Stimulated activated CD4-positive, alpha-beta T cell treated with anti-CD3 and anti-CD28 coated beads, Interleukin-4, amount 100 ng/mL, for 4 hours (primary cell): Measurements from ENCODE around the gene GINS3.
"Not testable (repeated sequence)": the region's sequence is repeated elsewhere in the genome, so short reads cannot be mapped to it uniquely, and the experiment has no call there.

Source experiments
- DNase-seq, 2 experiments: peaks; one replicate each; pipeline ENCODE4 v3.0.0-alpha.2; 2020

The GINS3 gene

DNA sequence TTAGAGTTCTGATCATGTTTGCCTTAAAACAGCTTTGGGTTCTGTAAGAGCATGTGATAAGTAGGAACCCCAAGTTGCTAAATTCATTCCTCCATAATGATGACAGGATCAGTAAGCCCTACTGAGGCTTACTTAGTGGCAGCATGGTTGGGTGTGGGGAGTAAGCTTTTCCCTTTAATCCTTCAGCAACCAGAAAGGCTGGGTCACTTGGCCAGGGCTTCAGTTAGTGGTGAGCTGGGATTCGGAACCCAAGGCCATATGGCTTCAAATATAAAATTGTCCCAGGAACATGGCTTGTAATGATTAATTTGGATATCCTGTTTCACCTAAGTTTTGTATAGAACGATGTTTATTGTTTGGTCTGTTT, 850 bp downstream of the GINS3 start:
- DNase-seq: no peak

DNA sequence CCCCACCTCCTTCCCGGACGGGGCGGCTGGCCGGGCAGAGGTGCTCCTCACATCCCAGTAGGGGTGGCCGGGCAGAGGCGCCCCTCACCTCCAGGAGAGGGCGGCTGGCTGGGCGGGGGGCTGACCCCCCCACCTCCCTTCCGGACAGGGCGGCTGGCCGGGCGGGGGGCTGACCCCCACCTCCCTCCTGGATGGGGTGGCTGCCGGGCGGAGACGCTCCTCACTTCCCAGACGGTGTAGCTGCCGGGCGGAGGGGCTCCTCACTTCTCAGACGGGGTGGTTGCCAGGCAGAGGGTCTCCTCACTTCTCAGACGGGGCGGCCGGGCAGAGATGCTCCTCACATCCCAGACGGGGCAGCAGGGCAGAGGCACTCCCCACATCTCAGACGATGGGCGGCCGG, 4.6 kb downstream of the GINS3 start:
- DNase-seq: not testable (repeated sequence)

DNA sequence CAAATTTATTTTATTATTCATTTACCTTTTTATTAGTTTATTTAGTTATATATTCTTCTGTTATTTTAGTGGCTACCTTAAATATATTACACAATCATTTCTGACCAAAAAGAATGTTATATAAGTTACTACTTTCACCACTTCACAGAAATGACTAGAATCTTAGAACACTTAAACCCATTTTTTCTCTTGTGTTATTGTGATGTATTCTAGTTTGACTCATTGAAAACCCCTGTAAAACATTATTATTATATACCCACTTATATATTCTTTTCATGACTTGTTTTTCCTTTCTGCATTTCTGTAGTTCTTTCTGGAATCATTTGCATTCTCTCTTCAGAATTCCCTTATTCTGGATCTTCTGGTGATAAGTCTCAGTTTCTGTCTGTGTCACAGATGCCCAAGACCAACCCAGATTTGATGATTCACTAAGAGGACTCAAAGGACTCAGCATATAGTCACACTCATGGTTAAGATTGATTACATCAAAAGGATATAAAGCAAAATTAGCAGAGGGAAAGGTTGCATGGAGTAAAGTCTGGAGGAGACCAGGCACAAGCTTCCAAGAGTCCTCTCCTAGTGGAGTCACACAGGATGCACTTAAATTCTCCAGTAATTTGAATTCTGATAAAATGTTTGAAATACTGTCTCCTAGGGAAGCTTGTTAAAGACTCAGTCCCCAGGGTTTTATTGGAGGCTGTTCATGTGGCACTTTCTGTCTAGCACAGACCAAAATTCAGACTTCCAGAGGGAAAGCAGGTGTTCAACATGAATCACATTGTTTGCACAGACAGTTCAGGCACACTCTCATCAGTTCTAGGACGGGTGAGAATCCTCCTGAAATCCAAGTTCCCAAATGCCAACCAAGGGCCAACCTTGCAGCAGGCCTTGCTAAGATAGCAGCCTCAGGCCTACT, 7.7 kb downstream of the GINS3 start:
- no peak for DNase-seq

DNA sequence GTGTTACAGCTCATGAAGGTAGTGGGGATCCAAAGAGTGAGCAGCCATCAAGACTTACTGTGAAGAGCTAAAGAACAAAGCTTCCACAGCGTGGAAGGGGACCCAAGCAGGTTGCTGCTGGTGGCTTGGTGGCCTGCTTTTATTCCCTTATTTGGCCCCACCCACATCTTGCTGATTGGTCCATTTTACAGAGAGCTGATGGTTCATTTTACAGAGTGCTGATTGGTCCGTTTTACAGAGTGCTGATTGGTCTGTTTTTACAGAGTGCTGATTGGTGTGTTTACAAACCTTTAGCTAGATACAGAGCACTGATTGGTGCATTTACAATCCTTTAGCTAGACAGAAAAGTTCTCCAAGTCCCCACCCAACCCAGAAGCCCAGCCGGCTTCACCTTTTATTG, 9.0 kb downstream of the GINS3 start:
- DNase-seq: not testable (repeated sequence)

DNA sequence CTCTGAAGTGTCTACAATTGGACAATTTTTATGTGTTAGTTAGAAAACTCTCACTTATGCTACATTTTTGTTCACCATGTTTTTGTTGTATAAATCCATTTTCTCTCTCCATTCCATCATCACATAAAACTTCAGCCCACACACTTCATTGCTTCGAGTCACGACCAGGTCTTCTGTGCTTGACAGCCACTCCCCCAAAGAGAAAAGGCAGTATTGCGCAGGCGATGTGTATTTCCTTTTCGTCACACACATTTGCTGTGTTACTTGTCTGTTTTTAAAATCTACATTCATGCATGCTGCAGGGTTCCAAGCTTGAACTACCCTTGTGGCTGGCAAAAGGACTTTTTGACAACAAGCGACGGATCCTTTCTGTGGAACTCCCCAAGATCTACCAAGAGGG, 10.5 kb downstream of the GINS3 start:
- no peak for DNase-seq

DNA sequence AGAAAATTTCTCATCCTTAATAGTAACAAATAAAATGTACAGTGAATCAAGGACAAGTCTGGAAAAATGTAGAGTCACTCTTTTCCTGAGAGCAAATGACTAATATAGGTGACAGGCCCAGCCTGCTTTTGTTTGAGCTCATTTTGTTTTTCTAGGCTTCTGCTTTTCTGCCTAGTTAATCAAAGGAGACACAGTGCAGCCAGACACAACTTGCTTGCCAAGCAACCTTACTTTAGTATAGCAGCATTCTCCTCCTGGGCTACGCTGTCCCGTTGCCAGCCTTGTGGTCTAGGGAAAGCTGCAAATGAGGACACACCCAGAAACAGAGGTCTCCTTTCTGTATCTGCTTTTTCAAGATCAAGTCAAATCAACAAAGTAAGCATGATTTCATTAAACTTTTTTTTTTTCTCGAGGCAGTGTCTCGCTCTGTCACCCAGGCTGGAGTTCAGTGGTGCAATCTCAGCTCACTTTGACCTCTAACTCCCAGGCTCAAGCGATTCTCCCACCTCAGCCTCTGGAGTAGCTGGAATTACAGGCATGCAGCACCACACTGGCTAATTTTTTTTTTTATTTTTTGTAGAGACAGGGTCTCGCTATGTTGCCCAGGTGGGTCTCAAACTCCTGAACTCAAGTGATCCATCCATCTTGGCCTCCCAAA, 17.2 kb downstream of the GINS3 start:
- DNase-seq: no peak

DNA sequence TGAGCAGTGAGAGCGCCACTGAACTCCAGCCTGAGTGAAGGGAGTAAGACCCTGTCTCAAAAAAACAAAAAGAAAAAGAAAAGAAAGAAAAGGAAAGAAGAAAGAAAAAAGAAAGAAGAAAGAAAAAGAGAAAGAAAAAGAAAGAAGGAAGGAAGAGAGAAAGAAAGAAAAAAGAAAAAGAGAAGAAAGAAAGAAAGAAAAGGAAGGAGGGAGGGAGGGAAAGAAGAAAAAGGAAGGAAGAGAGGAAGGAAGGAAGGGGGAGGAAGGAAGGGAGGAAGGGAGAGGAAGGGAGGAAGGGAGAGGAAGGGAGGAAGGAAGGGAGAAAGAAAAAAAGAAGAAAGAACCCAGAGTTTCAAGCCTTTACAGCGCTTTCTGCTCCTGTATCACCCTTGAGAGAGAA, 19.1 kb downstream of the GINS3 start:
- DNase-seq: no peak

DNA sequence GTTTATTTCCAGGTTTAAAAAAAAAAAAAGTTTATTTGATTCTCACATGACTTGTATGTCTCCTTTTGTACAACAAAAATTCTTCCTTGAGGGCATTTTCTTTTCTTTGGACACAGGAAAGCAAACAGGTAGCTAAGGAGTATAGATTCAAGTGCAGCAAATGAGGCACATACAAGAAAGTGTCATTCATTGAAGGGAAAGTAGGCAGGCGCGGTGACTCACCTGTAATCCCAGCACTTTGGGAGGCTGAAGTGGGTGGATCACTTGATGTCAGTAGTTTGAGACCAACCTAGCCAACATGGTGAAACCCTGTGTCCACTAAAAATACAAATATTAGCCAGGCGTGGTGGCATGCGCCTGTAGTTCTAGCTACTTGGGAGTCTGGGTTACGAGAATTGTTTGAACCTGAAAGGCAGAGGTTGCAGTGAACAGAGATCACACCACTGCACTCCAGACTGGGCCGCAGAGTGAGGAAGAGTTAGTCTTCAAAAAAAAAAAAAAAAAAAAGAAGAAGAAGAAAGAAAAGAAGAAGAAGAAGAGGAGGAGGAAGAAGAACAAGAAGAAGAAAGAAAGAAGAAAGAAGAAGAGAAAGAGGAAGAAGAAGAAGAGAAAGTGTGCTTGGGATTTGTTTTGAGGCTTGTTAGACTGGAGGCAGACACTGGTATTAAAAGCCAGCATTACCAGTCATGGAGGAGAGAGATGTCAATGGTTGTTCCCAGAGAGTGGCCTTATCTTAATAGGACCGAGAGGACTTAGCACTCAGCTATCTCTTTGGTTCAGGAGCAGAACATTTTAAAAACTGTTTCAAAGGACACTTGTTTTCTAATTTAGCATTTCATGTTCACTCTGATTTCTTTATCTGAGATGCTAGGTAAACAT, 19.7 kb downstream of the GINS3 start:
- no peak for DNase-seq

DNA sequence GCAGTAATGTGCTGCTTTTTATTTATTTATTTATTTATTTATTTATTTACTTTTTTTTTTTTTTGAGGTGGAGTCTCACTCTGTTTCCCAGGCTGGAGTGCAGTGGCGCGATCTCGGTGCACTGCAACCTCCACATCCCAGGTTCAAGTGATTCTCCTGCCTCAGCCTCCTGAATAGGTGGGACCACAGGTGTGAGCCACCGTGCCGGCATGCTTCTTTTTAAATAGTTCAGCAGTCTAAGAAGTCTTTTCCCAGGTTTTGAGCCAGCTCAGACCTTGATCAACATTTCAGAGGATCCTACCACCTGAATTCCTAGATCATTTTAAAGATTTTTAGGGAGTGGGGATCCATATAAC, 20.3 kb downstream of the GINS3 start:
- DNase-seq: not testable (repeated sequence)

DNA sequence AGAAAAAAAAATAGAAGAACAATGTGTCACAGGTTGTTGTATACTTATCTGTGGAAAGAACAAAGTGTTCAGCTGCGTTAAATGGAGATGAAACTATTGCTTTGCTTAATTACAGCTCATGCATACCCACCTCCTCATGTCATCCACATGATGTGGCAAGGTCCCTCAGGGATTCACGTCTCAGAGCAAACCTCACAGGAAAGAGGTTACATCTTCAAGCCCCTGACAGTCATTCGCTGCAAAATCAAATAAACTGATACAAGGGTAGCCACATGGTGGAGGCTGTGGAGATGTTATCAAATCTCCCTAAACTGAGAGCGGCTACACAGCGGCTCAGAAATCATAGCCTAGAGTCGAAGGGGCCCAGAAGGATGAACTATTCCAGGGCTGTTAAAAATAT, 21.1 kb downstream of the GINS3 start:
- no peak for DNase-seq

DNA sequence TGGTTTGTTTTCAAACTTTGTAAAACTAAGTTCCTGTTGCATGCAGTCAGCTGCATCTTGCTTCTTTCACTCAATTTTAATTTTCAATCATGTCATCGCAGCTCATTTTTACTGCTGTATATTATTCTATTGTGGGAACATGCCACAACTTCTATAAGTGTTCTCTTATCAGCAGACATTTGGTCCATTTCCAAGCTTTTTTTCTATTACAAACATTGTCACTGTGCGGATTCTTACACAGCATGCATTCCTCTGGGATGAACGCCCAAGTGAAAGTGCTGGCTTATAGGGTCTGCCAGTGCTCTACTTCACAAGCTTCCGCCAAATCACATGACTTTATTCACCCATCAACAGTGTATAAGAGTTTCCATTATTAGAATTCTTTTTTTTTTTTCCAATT, 22.7 kb downstream of the GINS3 start:
- DNase-seq: no peak

DNA sequence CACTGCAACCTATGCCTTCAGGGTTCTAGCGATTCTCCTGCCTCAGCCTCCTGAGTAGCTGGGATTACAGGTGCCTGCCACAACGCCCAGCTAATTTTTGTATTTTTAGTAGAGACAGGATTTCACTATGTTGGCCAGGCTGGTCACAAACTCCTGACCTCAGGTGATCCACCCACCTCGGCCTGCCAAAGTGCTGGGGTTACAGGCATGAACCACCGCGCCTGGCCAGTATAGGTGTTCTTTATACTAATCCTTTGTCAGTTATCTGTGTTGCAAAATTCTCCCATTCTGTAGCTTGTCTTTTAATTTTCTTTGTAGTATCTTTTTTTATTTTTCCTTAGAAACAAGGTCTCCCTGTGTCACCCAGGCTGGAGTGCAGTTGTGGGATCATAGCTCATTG, 23.7 kb downstream of the GINS3 start:
- DNase-seq: not testable (repeated sequence)

DNA sequence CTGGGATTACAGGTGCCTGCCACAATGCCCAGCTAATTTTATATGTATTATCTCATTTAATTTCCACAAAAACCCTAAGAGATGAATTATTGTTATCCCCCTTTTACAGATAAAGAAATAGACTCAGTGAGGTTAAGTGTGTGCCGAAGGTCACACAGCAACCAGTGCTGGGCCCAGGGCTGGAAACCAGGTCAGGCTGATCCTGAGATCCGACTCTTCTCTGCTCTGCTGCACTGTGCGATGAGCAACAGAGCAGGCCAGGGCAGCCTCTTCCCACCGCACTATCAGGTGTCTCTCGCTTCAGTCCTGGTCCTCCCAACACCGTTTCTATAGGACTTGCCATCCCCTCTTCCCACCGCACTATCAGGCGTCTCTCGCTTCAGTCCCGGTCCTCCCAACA, 24.8 kb downstream of the GINS3 start:
- no peak for DNase-seq

DNA sequence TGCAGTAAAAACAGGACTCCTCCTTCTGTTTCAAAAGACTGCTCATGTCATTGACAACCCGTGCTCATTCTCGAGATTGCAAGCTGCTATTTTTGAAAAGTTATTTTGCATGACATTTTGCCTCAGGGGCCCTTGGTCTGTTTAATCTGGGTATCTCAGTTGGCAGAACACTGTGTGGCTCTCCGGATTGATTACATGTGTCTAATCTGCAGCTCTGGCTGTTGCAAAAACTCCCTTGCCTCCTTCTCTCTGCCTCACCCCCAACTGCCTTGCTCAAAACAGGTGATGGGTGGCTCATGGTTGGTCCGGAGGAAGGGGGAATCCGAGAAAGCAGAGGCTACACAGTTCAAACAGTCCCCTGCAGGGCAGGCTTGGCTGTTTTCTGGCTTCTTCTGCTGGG, 25.3 kb downstream of the GINS3 start:
- DNase-seq: no peak

DNA sequence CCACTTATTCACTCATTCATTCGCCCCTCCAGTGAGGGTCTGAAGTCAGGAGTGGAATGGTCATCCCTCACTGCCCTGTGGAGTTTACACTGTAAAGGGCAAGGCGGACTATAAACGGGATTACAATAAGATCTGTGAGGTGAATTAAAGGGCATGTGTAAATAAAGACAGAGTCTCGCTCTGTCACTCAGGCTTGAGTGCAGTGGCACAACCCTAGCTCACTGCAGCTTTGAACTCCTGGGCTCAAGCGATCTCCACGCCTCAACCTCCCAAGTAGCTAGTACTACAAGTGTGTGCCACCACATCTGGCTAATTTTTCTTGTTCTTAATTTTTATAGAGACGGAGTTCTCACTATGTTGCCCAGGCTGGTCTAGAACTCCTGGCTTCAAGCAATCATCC, 25.8 kb downstream of the GINS3 start:
- no peak for DNase-seq

DNA sequence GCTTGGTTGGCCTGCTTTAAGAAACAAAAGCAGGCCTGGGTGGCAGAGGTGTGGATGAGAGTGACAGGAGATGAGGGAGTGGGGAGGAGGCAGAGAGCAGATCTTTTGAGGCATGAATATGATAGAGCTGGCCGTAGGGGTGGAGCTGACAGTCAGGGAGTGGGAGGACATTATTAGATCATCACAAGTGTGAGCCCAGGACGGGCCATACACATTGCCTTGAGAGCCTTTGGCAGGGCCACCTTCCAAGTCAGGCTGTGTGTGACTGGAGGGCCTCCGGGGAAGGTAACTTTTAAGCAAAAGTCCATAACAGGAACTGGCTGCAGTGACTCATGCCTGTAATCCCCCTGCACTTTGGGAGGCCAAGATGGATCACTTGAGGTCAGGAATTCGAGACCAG, 26.3 kb downstream of the GINS3 start:
- no peak for DNase-seq

DNA sequence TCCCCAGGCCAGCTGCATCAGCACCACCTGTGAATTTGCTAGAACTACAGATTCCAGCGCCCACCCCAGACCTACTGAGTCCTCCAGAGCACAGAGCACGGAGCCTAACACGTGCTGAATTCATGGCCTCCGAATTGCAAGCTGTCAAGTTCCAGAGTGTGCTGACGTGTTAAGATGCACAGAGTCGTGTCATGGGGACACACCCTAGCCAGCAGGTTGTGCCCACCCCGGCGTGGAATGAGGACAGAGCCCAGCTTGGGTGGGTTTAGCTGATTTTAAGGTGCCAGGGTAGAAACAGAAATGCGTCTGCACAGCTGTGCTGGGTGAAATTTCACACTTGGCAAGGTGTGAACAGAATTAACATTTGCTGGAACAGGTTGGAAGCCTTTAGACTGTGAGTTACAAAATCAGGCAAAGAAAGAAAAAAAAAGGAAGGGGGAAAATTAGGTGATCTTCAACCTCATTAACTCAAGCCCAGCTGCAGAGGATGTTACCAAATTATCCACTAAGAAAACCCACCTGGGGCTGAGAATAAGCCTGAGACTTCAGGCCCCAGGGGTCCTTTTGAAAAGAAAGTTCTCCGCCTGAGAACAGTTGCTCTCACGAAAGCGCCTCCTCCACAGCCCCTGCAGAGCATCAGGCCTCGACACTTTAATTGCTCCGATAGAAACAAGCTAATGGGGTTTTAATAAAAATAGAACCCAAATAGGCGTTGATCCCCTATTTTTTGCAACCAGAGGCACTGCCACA, 27.1 kb downstream of the GINS3 start:
- no peak for DNase-seq

DNA sequence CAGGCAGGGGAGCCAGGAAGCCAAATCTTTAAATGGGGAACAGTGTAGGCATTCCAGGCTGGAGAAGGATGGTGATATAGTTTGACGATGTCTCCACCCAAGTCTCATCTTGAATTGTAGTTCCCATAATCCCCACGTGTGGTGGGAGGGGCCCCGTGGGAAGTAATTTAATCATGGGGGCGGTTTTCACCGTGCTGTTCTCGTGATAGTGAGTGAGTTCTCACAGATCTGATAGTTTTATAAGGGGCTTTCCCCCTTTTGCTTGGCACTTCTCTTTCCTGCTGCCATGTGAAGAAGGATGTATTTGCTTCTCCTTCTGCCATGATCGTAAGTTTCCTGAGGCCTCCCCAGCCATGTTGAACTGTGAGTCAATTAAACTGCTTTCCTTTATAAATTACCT, 28.8 kb downstream of the GINS3 start:
- DNase-seq: no peak

DNA sequence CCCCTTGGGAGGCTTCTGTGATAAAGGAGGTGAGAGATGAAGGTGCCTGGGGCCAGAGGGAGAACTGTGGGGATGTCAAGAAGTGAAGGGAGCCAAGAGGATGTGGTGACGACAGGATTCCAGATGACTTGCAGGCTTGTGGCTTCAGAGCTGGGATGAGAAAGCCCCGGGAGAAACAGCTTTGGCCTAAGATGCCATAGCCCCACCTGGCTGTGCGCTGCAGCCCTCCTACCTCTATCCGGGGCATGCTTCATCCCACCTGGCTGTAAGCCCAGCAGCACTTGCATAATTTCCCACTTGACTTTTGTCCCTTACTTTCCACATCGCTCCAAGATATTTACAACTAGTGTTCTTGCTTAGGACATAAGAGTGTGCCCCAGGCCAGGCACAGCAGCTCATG, 29.3 kb downstream of the GINS3 start:
- no peak for DNase-seq

DNA sequence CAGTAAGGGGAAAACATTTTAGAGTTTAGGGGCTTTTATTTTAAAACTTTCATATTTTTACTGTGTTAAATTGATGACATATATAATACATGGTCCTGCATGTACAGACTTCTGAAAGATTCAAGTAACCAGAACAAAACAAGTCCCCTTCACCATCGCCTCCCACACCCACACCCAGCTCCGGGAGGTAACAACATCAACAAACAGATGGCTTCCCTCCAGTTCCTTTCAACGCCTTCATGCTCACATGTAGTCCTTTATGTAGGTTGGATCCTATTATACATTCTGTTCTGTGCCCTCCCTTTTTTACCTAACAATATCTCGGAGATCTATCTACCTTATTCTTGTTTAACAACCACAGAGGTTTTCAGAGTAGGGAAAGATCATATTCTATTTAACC, 30.5 kb downstream of the GINS3 start:
- DNase-seq: no peak

DNA sequence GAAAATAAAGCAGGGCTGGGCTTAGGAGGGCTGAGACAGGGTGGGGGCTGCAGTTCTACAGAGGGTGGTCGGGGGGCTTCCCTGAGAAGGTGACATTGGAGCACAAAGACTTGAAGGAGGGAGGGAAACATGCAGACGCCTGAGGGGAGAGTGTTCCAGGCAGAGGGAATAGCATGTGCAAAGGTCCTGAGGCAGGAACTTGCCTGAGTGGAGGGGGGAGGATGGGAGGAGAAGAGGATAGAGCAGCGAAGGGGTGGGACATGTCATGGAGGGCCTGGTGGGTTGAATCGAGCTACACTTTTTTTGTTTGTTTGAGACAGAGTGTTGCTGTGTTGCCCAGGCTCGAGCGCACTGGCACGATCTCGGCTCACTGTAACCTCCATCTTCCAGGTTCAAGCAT, 33.0 kb downstream of the GINS3 start:
- DNase-seq: no peak

DNA sequence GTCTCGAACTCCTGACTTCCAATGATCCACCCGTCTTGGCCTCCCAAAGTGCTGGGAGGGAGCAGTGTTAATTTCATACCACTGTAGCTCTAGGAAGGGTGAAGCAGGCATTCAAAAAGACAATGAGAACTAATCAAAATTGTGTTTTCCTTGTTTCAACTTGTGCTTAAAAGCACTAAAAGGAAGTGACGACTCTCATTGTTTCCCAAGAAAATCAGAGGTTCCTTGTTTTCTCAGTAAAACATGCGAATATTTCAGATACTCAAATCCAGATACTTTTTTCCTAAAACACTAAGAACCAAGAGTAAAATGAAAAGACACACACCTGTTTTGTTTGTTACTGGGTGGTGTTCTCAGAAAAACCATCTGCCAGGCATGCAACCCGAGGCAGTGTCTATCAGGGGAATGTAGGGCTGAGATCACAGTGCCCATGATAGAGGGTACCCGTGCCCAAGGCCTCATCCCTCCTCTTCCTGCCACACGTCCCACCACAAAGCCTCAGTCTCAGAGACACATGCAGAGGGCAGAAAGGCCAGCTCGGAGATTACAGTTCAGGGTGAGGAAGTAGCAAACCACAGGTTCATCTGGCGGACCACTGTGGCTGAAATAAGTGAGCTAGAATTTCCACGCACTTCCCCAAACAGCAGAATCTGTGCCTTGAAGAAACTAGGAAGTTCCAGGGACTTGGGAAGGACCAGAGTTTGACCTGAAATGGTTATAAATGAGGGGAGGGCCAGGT, 33.7 kb downstream of the GINS3 start:
- peak in 1 of 2 experiments; percentile 4 for DNase-seq
